Astrocyte (in vitro differentiated cells and primary cell): ENCODE measurements around the gene HACL1.

ENCODE experiments used
- CTCF ChIP-seq: IDR thresholded peaks from 2 replicates; pipeline ENCODE4 v1.5.1; 2011; ENCODE audit warnings: low read depth, mild to moderate bottlenecking, inconsistent platforms, low read length, moderate library complexity; ENCODE audit not compliant: insufficient read depth
- EZH2 ChIP-seq: IDR thresholded peaks from 2 replicates; pipeline ENCODE4 v1.6.1; 2012; ENCODE audit warnings: mild to moderate bottlenecking, low read length, inconsistent platforms; ENCODE audit not compliant: insufficient read depth

- TF ChIP-seq CTCF, result no peak
- TF ChIP-seq EZH2, result no peak
Measured at GRCh38 chr3:15612001-15612400, 10.6 kb upstream of the HACL1 start.
